Measurements from ENCODE around the gene CBY3. TPM values are rescaled to one million over a fixed set of nuclear protein-coding genes. Genes with fewer than 3 reads are reported as not detected.
"Not testable (repeated sequence)": the region's sequence is repeated elsewhere in the genome, so short reads cannot be mapped to it uniquely, and the experiment has no call there.

CBY3 gene
- total RNA-seq, 2 experiments from 2014 or later: not detected

DNA sequence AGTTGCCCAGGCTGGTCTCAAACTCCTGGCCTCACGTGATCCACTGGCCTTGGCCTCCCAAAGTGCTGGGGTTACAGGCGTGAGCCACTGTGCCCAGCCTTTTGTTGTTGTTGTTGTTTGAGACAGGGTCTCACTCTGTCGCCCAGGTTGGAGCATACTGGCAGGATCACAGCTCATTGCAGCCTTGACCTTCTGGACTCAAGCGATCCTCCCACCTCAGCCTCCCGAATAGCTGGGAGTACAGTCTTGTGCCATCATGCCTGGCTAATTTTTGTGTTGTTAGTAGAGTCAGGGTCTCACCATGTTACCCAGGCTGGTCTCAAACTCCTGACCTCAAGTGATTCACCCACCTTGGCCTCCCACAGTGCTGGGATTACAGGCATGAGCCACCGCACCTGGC is 19.2 kb downstream of the CBY3 start:
- H3K36me3 Mint-ChIP-seq (ENCODE audit: low read depth); H3K4me1 Mint-ChIP-seq (ENCODE audit: low read depth); H3K9me3 Mint-ChIP-seq; H3K27ac Mint-ChIP-seq; H3K4me3 Mint-ChIP-seq; intact Hi-C loops (cut with micrococcal nuclease); H3K27me3 Mint-ChIP-seq (ENCODE audit: low read depth); DNase-seq: not testable (repeated sequence)
- CTCF ChIA-PET: interaction anchor here (0.6 kb wide), 1 partner anchor 78 kb away, joined by 3 read pairs; no protein-coding TSS in a partner anchor

- CTCF ChIA-PET: interaction anchor here (0.7 kb wide), 1 partner anchor 267 kb away, joined by 3 read pairs; no protein-coding TSS in a partner anchor
- peak; percentile 9 for DNase-seq
- intact Hi-C loops (cut with micrococcal nuclease): loop anchor here (1.0 kb wide), 1 partner anchor 20 kb away; no protein-coding TSS in a partner anchor
- not testable (repeated sequence) for H3K36me3 Mint-ChIP-seq (ENCODE audit: low read depth); H3K4me1 Mint-ChIP-seq (ENCODE audit: low read depth); H3K27me3 Mint-ChIP-seq (ENCODE audit: low read depth); H3K27ac Mint-ChIP-seq; H3K9me3 Mint-ChIP-seq
- peak overlapping the region; percentile 70 for H3K4me3 Mint-ChIP-seq
These were observed 22.5 kb downstream of the CBY3 start for GRCh38 chr5:179658179-179658856.

GRCh38 chr5:179657302-179658178 is 23.3 kb downstream of the CBY3 start:
- intact Hi-C loops (cut with micrococcal nuclease): loop anchor here (1.0 kb wide), 1 partner anchor 21 kb away; no protein-coding TSS in a partner anchor
- DNase-seq; H3K36me3 Mint-ChIP-seq (ENCODE audit: low read depth); H3K4me1 Mint-ChIP-seq (ENCODE audit: low read depth); CTCF ChIA-PET; H3K27ac Mint-ChIP-seq; H3K4me3 Mint-ChIP-seq; H3K9me3 Mint-ChIP-seq; H3K27me3 Mint-ChIP-seq (ENCODE audit: low read depth): not testable (repeated sequence)

DNA sequence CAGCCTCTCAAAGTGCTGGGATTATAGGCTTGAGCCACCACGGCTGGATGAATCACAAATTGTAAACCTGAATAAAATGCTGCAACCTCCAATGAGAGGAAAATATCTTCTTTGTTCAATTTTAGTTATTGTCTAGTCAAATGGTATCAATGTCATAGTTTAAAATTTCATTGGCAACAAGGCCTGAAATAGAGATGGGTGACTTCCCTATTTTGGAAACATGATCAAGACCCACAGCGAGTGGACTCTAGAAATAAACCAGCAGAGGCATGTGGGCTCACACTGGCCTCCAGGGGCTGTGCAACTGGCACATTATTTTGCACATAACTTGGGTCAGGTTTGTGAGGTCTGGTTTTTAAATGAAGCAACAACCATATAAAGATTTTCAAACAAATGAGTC is 27.7 kb downstream of the CBY3 start:
- H3K4me3 Mint-ChIP-seq; H3K27ac Mint-ChIP-seq; H3K36me3 Mint-ChIP-seq (ENCODE audit: low read depth); CTCF ChIA-PET; H3K9me3 Mint-ChIP-seq; H3K4me1 Mint-ChIP-seq (ENCODE audit: low read depth); H3K27me3 Mint-ChIP-seq (ENCODE audit: low read depth); DNase-seq; intact Hi-C loops (cut with micrococcal nuclease): not testable (repeated sequence)

GRCh38 chr5:179650245-179650644 is 30.6 kb downstream of the CBY3 start:
- H3K4me3 Mint-ChIP-seq; H3K9me3 Mint-ChIP-seq; intact Hi-C loops (cut with micrococcal nuclease); H3K4me1 Mint-ChIP-seq (ENCODE audit: low read depth); CTCF ChIA-PET; H3K36me3 Mint-ChIP-seq (ENCODE audit: low read depth); H3K27me3 Mint-ChIP-seq (ENCODE audit: low read depth); DNase-seq; H3K27ac Mint-ChIP-seq: not testable (repeated sequence)

- intact Hi-C loops (cut with micrococcal nuclease); H3K4me3 Mint-ChIP-seq; H3K27ac Mint-ChIP-seq; H3K36me3 Mint-ChIP-seq (ENCODE audit: low read depth); DNase-seq; CTCF ChIA-PET; H3K4me1 Mint-ChIP-seq (ENCODE audit: low read depth); H3K9me3 Mint-ChIP-seq; H3K27me3 Mint-ChIP-seq (ENCODE audit: low read depth): not testable (repeated sequence)
These were observed 31.6 kb downstream of the CBY3 start for GRCh38 chr5:179649166-179649703.

DNA sequence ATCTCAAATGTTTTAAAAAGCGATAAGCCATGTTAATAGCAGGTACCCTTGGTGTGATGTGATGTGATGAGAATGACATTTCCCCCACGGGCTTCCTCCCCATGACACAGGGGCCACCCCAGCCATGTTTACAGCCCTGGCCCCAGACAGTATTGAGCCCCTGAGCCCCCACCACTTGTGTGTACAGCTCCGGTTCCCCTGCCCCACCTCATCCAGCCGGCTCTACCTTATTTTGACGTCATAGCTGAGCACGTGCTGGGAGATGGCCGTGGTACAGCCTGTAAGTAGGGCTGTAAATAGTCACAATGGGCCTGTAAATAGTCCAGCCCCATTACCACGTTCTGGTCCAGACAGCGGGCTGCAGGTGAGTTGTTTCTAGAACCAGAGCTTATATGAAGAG is 32.4 kb downstream of the CBY3 start:
- Mint-ChIP-seq H3K4me3 (no peak overlapping the region), H3K27me3 (ENCODE audit: low read depth) (no peaks in the 10 kb centered on the region), H3K9me3 (no peaks in the 10 kb centered on the region), H3K27ac (no peak overlapping the region), H3K4me1 (ENCODE audit: low read depth) (no peaks in the 10 kb centered on the region), H3K36me3 (ENCODE audit: low read depth) (no peaks in the 10 kb centered on the region)
- CTCF ChIA-PET: no interaction called here
- DNase-seq: no peak
- intact Hi-C loops (cut with micrococcal nuclease): no loop called here

DNA sequence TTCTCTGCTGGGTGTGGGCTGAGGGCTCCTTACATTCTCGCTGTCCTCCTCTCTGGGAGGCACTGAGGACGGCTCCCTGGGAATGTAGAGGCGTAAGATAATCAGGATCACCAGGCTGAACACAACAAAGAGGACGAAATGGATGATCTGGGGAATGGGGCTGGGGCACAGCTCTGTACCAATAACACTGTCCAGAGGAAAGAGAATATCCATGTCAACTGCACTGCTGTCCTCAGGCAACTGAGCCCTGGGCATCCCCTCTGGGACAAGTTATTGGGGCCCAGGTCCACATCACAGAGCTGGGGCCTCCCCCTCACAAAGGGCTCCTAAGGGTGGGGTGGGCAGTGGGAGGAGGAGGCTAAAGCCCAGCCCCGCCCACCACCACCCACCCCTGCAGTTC is 36.1 kb downstream of the CBY3 start:
- H3K9me3 Mint-ChIP-seq; intact Hi-C loops (cut with micrococcal nuclease); H3K4me1 Mint-ChIP-seq (ENCODE audit: low read depth); H3K27me3 Mint-ChIP-seq (ENCODE audit: low read depth); DNase-seq; CTCF ChIA-PET; H3K36me3 Mint-ChIP-seq (ENCODE audit: low read depth); H3K27ac Mint-ChIP-seq; H3K4me3 Mint-ChIP-seq: not testable (repeated sequence)

DNA sequence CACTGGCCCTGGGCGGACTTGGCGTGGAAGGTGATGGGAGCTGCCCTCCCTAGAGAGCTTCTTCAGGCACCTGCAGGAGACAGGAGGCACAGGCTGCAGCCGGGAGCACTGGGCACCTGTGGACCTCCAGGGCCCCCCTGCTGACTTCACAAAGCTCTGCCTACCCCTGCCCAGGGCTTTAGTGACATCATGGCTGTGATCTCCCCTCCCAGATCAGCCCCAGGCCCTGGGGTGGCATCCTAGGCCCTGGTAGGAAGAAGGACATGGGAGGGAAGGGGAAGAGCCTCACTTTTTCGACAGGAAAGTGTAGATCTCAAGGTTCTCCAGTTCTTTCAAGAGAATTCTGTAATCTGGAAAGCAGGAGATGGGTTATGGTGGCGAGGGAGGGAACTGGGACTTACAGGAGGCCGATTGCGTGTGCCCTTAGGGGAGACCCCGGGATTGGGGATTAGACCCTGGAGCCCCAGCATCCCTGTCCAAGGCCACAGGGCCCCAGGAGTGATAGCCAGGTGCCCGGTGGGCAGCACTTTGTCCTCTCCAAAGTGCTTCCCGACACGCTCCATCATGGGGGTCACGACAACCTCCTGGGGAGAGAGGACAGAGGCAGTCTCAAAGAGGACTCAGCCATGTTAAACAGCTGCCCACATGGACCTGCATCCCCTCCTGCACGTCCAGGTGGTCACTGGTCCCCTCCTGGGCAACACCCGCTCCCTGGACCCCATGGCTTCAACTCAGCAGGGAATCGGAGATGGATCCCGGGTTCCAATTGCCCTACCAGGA is 37.5 kb downstream of the CBY3 start:
- H3K36me3 Mint-ChIP-seq (ENCODE audit: low read depth); H3K9me3 Mint-ChIP-seq; H3K4me1 Mint-ChIP-seq (ENCODE audit: low read depth); H3K27ac Mint-ChIP-seq; H3K4me3 Mint-ChIP-seq; CTCF ChIA-PET; intact Hi-C loops (cut with micrococcal nuclease); H3K27me3 Mint-ChIP-seq (ENCODE audit: low read depth); DNase-seq: not testable (repeated sequence)

DNA sequence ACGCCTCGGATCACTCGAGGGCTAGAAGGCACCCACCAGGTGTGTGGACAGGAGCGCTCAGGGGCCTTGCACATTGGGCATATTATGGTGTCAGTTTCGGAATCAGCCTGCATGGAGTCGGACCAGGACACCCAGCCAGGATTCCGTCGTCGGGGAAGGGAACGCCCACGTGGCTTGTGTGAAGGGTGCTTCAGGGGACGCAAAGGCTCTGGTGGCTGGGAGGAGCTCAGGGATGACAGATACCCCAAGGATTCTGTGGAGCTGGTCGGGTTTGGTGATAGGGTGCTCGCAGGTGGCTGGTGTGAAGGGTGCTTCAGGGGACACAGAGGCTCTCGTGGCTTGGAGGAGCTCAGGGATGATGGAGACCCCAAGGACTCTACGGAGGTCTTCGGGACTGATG is 38.2 kb downstream of the CBY3 start:
- H3K27ac Mint-ChIP-seq; CTCF ChIA-PET; H3K4me3 Mint-ChIP-seq; H3K36me3 Mint-ChIP-seq (ENCODE audit: low read depth); intact Hi-C loops (cut with micrococcal nuclease); DNase-seq; H3K4me1 Mint-ChIP-seq (ENCODE audit: low read depth); H3K27me3 Mint-ChIP-seq (ENCODE audit: low read depth); H3K9me3 Mint-ChIP-seq: not testable (repeated sequence)

- intact Hi-C loops (cut with micrococcal nuclease); CTCF ChIA-PET: not testable (repeated sequence)
These were observed 39.1 kb downstream of the CBY3 start for GRCh38 chr5:179641745-179642144.

GRCh38 chr5:179639296-179639695 is 41.5 kb downstream of the CBY3 start:
- DNase-seq; CTCF ChIA-PET; H3K36me3 Mint-ChIP-seq (ENCODE audit: low read depth); H3K4me1 Mint-ChIP-seq (ENCODE audit: low read depth); H3K27ac Mint-ChIP-seq; intact Hi-C loops (cut with micrococcal nuclease); H3K4me3 Mint-ChIP-seq; H3K27me3 Mint-ChIP-seq (ENCODE audit: low read depth); H3K9me3 Mint-ChIP-seq: not testable (repeated sequence)

More at GRCh38 chr5:179641745-179642144, 39.1 kb downstream of the CBY3 start:
- not testable (repeated sequence) for H3K36me3 Mint-ChIP-seq (ENCODE audit: low read depth); DNase-seq; H3K27me3 Mint-ChIP-seq (ENCODE audit: low read depth); H3K4me1 Mint-ChIP-seq (ENCODE audit: low read depth); H3K9me3 Mint-ChIP-seq; H3K4me3 Mint-ChIP-seq; H3K27ac Mint-ChIP-seq
